K562 (cell line): ENCODE data around the gene FOXRED2. TPM values are rescaled to one million over a fixed set of nuclear protein-coding genes. Genes with fewer than 3 reads are reported as not detected.
A peak's percentile ranks its signal among the peaks of the same experiment; 100 is the strongest.

Source experiments
- BMI1 ChIP-seq: fragments of 150-350 bp; IDR thresholded peaks from 2 replicates; pipeline ENCODE4 v1.6.1; 2014; ENCODE audit warnings: low read length
- CBFA2T3 ChIP-seq: fragments of 450-650 bp; IDR thresholded peaks from 2 replicates; pipeline ENCODE4 v1.6.1; 2017
- CC2D1A ChIP-seq: fragments of 450-650 bp; IDR thresholded peaks from 2 replicates; pipeline ENCODE4 v1.6.1; 2017; ENCODE audit warnings: mild to moderate bottlenecking
- COPS2 ChIP-seq: fragments of 450-650 bp; conservative IDR thresholded peaks from 2 replicates; pipeline ENCODE4 v1.6.1; 2016; ENCODE audit warnings: mild to moderate bottlenecking, moderate library complexity
- HNRNPK ChIP-seq: fragments of 200-400 bp; formaldehyde crosslinking; IDR thresholded peaks from one replicate; pipeline ENCODE4 v1.6.1; 2018; ENCODE audit warnings: mild to moderate bottlenecking, low read depth, low read length; ENCODE audit not compliant: poor library complexity, severe bottlenecking
- KAT2B ChIP-seq: IDR thresholded peaks from one replicate; pipeline ENCODE4 v1.6.1; 2012; ENCODE audit warnings: low read depth, mild to moderate bottlenecking, control low read depth, inconsistent platforms, low read length, moderate library complexity
- MTA3 ChIP-seq: fragments of 450-650 bp; formaldehyde crosslinking; IDR thresholded peaks from 2 replicates; pipeline ENCODE4 v1.6.1; 2017; ENCODE audit warnings: mild to moderate bottlenecking, borderline replicate concordance
- NELFE ChIP-seq: IDR thresholded peaks from 2 replicates; pipeline ENCODE4 v1.6.1; 2011; ENCODE audit warnings: mild to moderate bottlenecking; ENCODE audit not compliant: insufficient read depth, insufficient read length
- NKRF ChIP-seq: fragments of 450-650 bp; IDR thresholded peaks from 2 replicates; pipeline ENCODE4 v1.6.1; 2016; ENCODE audit warnings: borderline replicate concordance
- RBM39 ChIP-seq: fragments of 200-400 bp; formaldehyde crosslinking; optimal IDR thresholded peaks from 2 replicates; pipeline ENCODE3; 2018; ENCODE audit warnings: low read depth, low read length
- RHOXF2B ChIP-seq: fragments of 250-450 bp; sonication (Bioruptor Pico); conservative IDR thresholded peaks from 2 replicates; pipeline ENCODE4 v1.5.1; 2021
- ZBTB40 ChIP-seq, 2 experiments: fragments of 450-650 bp in 1 of 2; sonication (generic) in 1 of 2; formaldehyde crosslinking in 1 of 2; IDR thresholded peaks; 2 replicates each; pipeline versions ENCODE4 v1.7.1 to v1.9.0; 2016 to 2022; ENCODE audit warnings: inconsistent platforms in 1 of 2, mild to moderate bottlenecking in 1 of 2, missing genetic modification reagents in 1 of 2
- ZBTB8A ChIP-seq: fragments of 450-650 bp; IDR thresholded peaks from 2 replicates; pipeline ENCODE4 v1.6.1; 2018; ENCODE audit warnings: mild to moderate bottlenecking, moderate library complexity; ENCODE audit not compliant: partially characterized antibody
- ZNF668 ChIP-seq: fragments of 250-450 bp; sonication (Bioruptor Pico); IDR thresholded peaks from 2 replicates; pipeline ENCODE4 v1.8.0; 2022; ENCODE audit warnings: mild to moderate bottlenecking, inconsistent platforms
- ZNF778 ChIP-seq: fragments of 450-650 bp; formaldehyde crosslinking; IDR thresholded peaks from 2 replicates; pipeline ENCODE4 v1.4.0; 2020; ENCODE audit warnings: mild to moderate bottlenecking, moderate library complexity
- ZSCAN32 ChIP-seq: fragments of 450-650 bp; formaldehyde crosslinking; IDR thresholded peaks from 2 replicates; pipeline ENCODE4 v1.4.0; 2020; ENCODE audit warnings: mild to moderate bottlenecking, moderate library complexity
- polyA plus RNA-seq, 8 experiments: library from polyadenylated mRNA; depleted of rRNA in 4 of 8; stranded (reverse) in 5 of 8; unstranded in 3 of 8; fragments of >200 nt; fragmentation: Nextera tagmentation in 2 of 8; fragmentation: Illumina TruSeq in 1 of 8; extraction: Ambion mirVana in 2 of 8; extraction: Trizol in 1 of 8; gene quantifications; 2 replicates each; pipeline versions ENCODE4 v1.2.1 to v1.2.3, GENCODE V29; 2011 to 2014; ENCODE audit warnings: inconsistent platforms in 1 of 8, missing spikeins in 1 of 8
- total RNA-seq, 7 experiments: library from RNA; depleted of rRNA in 6 of 7; stranded (reverse); fragments of >200 nt in 6 of 7; fragmentation: Illumina TruSeq in 2 of 7; extraction: Trizol in 2 of 7; gene quantifications; 2 replicates each; pipeline versions ENCODE4 v1.2.1 to v1.2.3, GENCODE V29; 2011 to 2021; ENCODE audit warnings: low replicate concordance in 1 of 7
- TF ChIP-seq, protein P1 (sequence below): fragments of 250-450 bp; sonication (Bioruptor Pico); IDR thresholded peaks from 2 replicates; pipeline ENCODE4 v1.5.0; 2020; ENCODE audit warnings: mild to moderate bottlenecking, borderline replicate concordance

The FOXRED2 gene
- total and polyA plus RNA-seq, 9 of the 15 experiments (the other 6 are each of a cell fraction or from before 2014, with no cell fraction given) = 2.8 to 48.4 (median 7.8) TPM

DNA sequence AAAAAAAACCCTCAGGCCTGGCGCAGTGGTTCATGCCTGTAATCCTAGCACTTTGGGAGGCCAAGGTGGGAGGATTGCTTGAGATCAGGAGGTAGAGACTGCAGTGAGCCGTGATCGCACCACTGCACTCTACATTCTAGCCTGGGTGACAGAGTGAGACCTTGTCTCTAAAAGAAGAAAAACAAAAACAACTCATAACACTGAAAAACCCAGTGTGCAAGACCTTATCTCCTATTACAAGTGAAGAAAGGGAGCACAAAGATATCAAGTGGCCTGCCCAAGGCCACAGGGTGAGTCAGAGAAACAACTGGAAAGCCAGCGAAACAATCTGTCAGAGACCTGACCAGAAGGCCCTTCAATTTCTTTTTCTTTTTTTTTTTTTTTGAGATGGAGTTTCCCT is 27.9 kb downstream of the FOXRED2 start (continued):
- TF ChIP-seq ZBTB40 (IDR thresholded peaks at IDR 0.05) (0 out of 2 replicates have a peak, but pooled peaks have one; percentile 25), ZBTB40 (CRISPR knock-in tag; IDR thresholded peaks at IDR 0.05) (no peak), ZNF778 (no peak), CBFA2T3 (peak; percentile 93), NELFE (no peak), KAT2B (no peak), COPS2 (no peak), RBM39 (no peak), ZBTB8A (no peak), HNRNPK (no peak), NKRF (no peak), MTA3 (no peak), BMI1 (no peak), CC2D1A (peak; percentile 41; the same call in 1 of the 2 replicates), ZNF668 (CRISPR knock-in tag) (no peak), ZSCAN32 (CRISPR knock-in tag) (no peak), RHOXF2B (CRISPR knock-in tag) (no peak)
- TF ChIP-seq, protein P1, sequence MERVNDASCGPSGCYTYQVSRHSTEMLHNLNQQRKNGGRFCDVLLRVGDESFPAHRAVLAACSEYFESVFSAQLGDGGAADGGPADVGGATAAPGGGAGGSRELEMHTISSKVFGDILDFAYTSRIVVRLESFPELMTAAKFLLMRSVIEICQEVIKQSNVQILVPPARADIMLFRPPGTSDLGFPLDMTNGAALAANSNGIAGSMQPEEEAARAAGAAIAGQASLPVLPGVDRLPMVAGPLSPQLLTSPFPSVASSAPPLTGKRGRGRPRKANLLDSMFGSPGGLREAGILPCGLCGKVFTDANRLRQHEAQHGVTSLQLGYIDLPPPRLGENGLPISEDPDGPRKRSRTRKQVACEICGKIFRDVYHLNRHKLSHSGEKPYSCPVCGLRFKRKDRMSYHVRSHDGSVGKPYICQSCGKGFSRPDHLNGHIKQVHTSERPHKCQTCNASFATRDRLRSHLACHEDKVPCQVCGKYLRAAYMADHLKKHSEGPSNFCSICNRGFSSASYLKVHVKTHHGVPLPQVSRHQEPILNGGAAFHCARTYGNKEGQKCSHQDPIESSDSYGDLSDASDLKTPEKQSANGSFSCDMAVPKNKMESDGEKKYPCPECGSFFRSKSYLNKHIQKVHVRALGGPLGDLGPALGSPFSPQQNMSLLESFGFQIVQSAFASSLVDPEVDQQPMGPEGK (CRISPR knock-in tag) = no peak
